ENCODE results near the gene CDC42EP3.

CDC42EP3 gene

DNA sequence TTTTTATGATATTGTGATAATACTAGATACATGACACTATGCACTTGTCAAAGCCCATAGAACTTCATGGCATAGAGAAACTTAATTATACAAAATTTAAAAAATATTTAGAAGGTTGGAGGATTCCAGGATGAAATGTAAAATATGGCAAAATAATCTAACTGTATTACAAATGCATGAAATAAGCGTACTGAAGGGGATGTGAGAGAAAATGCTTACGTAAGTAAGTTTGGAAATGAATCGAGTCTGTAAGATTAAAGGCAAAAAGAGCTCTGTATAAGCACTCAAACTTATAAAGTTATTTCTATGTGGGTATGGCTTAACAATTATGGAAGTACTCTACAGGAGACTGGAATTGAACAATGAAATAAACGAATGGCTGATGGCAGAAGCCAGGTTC, 13.4 kb upstream of the CDC42EP3 start:
- TF ChIP-seq, protein P1, sequence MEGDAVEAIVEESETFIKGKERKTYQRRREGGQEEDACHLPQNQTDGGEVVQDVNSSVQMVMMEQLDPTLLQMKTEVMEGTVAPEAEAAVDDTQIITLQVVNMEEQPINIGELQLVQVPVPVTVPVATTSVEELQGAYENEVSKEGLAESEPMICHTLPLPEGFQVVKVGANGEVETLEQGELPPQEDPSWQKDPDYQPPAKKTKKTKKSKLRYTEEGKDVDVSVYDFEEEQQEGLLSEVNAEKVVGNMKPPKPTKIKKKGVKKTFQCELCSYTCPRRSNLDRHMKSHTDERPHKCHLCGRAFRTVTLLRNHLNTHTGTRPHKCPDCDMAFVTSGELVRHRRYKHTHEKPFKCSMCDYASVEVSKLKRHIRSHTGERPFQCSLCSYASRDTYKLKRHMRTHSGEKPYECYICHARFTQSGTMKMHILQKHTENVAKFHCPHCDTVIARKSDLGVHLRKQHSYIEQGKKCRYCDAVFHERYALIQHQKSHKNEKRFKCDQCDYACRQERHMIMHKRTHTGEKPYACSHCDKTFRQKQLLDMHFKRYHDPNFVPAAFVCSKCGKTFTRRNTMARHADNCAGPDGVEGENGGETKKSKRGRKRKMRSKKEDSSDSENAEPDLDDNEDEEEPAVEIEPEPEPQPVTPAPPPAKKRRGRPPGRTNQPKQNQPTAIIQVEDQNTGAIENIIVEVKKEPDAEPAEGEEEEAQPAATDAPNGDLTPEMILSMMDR (IDR thresholded peaks at IDR 0.05; ENCODE audit: control extremely low read depth, extremely low read depth, low read depth, missing control alignments) = no peak
- no peak for DNase-seq (ENCODE audit: extremely low spot score)
- POLR2A ChIA-PET = no interaction called here
- CTCF ChIA-PET = interaction anchor here (1.2 to 1.4 kb wide), 2 partner anchors 15 to 22 kb away, joined by 3 read pairs; no protein-coding TSS in a partner anchor

DNA sequence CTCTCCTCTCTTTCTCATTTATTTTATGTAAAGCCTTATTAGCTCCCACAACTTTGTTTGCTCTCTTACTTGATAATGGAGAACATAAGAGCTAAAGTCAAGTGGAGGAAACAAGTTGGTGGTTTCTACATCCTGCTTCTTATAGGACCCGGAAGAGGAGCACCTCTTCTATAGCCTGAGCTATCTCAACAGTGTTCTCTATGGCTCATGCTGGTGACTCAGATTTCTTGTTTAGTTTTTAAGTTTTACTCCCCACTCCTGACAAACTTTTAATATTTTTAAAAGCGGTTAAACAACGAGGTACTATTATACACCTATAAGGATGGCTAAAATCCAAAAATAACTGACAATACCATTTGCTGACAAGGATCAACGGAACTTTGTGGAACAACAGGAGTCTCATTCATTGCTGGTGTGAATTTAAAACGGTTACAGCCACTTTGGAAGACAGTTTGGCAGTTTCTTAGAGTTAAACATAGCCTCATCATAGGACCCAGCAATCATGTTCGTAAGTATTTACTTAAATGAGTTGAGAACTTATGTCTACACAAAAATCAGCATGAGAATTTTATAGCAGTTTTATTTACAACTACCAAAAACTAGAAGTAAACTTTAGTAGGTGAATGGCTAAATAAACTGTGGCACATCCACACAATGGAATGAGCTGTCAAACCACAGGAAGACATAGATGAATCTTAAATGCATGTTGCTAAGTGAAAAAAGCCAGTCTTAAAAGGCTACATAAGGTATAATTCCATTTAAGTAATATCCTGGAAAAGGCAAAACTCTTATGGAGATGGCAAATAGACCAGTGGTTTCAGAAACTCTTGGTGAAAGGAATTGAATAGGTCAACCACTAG, 12.7 kb upstream of the CDC42EP3 start:
- POLR2A ChIA-PET = no interaction called here
- CTCF ChIA-PET = interaction anchor here (1.1 to 1.4 kb wide), 3 partner anchors 9 to 148 kb away, joined by 3 read pairs; no protein-coding TSS in a partner anchor
- no peak for DNase-seq (ENCODE audit: extremely low spot score)
- TF ChIP-seq, protein P1 (IDR thresholded peaks at IDR 0.05; ENCODE audit: control extremely low read depth, extremely low read depth, low read depth, missing control alignments) = no peak

GRCh38 chr2:37683241-37683640, 11.8 kb upstream of the CDC42EP3 start:
- ChIA-PET CTCF (interaction anchor here (1.1 kb wide), 2 partner anchors 10 to 149 kb away, joined by 3 read pairs; no protein-coding TSS in a partner anchor), POLR2A (no interaction called here)
- TF ChIP-seq, protein P1 (IDR thresholded peaks at IDR 0.05; ENCODE audit: control extremely low read depth, extremely low read depth, low read depth, missing control alignments) = no peak
- no peak for DNase-seq (ENCODE audit: extremely low spot score)

DNA sequence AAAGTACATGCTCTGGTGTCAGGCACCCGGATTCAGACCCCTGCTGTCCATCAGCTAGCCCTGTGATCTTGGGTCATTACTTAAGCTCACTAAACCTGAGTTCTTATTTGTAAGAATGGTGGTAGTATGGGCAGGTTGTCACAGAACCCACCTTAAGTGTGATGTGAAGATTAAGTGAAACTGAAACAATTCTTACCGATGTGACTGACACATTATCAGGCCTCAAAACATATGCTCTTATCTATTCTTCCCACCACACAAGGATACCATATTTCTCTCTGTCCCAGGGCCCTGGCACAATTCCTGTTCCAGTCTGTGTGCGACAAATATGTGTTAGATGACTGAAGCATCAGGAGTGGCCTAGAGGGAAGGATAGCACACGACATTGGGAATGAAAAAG, 11.0 kb upstream of the CDC42EP3 start:
- ChIA-PET POLR2A (no interaction called here), CTCF (no interaction called here)
- no peak for DNase-seq (ENCODE audit: extremely low spot score)
- TF ChIP-seq, protein P1 (IDR thresholded peaks at IDR 0.05; ENCODE audit: control extremely low read depth, extremely low read depth, low read depth, missing control alignments) = no peak

DNA sequence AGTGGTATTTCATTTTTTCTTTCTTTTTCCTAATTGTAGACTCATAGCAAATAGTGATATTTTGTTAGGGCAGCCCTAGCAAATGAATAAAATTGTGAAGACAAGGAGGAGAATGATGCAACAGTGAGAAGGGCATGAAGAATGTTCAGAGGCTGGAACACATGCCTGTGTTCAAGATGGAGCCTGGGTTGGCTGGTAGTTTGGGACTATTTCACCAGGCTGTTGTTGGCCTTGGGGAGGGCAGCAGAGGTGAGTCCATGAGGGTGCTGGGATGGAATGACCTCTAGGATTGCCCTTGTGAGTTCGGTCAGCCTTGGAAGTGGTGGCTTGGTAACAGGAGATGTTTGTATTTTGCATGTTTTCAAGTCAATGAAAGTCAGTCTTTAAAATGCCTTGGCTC, 10.1 kb upstream of the CDC42EP3 start:
- CTCF ChIA-PET = no interaction called here
- no peak for DNase-seq (ENCODE audit: extremely low spot score)
- POLR2A ChIA-PET = interaction anchor here (0.6 kb wide), 1 partner anchor 30 kb away, joined by 3 read pairs; no protein-coding TSS in a partner anchor
- TF ChIP-seq, protein P1 (IDR thresholded peaks at IDR 0.05; ENCODE audit: control extremely low read depth, extremely low read depth, low read depth, missing control alignments) = no peak

DNA sequence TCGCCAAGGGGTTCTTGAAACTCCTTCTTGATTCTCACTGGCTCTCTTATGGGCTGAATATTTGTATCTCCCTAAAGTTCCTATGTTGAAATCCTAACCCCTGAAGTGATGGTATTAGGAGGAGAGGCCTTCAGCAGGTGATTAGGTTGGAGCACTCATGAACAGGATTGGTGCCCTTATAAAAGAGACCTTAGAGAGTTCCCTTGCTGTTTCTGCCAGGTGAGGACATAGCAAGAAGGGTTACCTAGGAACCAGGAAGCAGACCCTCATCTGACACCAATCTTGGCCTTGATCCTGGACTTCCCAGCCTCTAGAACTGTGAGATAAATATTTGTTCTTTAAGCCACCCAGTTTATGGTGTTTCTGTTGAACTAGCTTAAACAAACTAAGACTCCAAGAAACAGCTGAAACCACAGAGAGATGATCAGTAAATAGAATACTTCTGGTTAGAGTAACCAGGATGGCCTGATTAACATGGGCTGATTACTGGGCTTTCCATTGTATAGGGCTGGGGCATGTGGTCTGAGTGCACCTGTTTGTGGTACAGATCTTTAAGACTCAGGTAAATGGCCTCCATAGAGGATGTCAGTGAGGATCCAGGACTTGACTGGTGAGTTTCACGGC, 7.7 kb upstream of the CDC42EP3 start:
- DNase-seq (ENCODE audit: extremely low spot score) = no peak
- TF ChIP-seq, protein P1 (IDR thresholded peaks at IDR 0.05; ENCODE audit: control extremely low read depth, extremely low read depth, low read depth, missing control alignments) = no peak
- ChIA-PET POLR2A (no interaction called here), CTCF (interaction anchor here (1.5 kb wide), 1 partner anchor 148 kb away, joined by 4 read pairs; no protein-coding TSS in a partner anchor)

Data from GM10248 (cell line).